ENCODE results near the gene PTPN3.

The PTPN3 gene

DNA sequence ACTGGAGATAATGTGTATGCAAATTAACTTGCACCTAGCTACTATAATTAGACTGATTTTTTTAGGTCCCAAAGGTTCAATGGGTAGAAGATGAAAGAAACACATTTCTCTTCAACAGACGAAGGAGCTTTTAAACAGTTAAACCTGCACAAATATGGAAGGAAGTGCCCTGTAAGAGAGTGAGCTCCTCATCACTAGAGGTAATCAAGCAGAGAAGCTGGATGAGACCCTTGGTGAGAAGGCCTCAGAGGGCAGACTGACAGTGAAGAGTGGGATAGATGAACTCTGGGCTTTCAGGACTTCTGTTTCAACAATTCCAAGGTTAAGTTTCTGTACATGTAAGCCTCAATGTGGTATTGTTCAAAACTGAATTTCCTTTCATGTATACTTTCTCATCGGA, 23.2 kb downstream of the PTPN3 start:
- no peak for DNase-seq

GRCh38 chr9:109474170-109474569, 23.9 kb downstream of the PTPN3 start:
- no peak for DNase-seq

DNA sequence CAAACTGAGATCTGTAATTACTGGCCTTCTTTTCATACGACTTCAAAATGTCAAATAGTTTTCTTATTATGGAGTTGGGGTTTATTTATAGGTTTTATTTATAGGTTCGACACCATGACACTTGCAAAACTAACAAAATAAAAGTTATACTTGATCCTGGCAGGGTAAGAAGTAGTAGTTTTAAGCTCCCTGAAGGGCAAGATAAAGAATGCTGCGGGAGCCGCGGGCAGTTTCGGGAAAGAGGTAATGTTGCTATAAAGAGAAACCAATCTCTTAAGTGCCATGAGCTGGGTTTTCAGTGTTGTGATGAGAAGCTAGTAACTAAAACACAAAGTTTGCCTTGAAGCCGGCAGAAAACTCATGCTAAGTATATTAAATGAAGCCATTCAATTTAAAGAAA, 24.8 kb downstream of the PTPN3 start:
- no peak for DNase-seq

- no peak for DNase-seq
These were observed 26.4 kb downstream of the PTPN3 start for GRCh38 chr9:109471475-109472393.

DNA sequence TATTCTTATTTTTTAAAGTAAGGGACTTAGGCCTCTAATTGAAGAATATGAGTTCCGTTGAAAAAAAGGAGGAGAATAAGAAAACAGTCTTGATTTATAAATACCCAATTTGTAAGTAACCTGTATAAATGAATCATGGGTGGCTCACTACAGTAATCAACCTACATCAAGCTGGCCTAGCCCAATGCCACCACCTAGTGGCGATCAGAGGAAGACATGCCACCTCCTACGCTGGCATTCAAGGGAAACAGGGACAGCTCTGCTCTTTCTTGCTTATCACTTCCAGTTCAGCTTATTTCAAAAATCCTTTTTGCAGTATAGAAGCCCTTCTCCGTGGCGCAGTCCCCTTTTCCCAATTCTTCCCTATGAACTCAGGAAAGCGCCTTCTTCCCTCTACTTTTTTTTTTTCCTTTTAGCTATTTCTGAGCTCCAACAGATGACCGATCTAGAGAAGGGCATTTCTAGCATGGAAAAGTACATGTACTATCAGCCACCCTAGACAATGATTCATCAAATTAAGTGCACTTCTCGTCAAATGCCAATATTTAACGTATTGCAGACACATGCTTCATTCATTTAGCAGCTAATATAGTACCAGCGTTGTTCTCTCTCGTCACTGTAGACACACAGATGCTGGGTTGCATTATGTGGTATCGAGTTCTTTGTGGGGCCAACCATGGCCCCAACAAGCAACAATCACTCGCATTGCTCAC, 28.3 kb downstream of the PTPN3 start:
- DNase-seq, result peak; percentile 25

- DNase-seq, result no peak
These were observed 29.2 kb downstream of the PTPN3 start for GRCh38 chr9:109468927-109469326.

- DNase-seq, result no peak
These were observed 30.2 kb downstream of the PTPN3 start for GRCh38 chr9:109467936-109468335.

- no peak for DNase-seq
These were observed 31.2 kb downstream of the PTPN3 start for GRCh38 chr9:109466623-109467590.

GRCh38 chr9:109463924-109464625, 34.0 kb downstream of the PTPN3 start:
- DNase-seq, result no peak

GRCh38 chr9:109460576-109460975, 37.5 kb downstream of the PTPN3 start:
- no peak for DNase-seq

- DNase-seq, result no peak
These were observed 38.7 kb downstream of the PTPN3 start for GRCh38 chr9:109459423-109459822.

DNA sequence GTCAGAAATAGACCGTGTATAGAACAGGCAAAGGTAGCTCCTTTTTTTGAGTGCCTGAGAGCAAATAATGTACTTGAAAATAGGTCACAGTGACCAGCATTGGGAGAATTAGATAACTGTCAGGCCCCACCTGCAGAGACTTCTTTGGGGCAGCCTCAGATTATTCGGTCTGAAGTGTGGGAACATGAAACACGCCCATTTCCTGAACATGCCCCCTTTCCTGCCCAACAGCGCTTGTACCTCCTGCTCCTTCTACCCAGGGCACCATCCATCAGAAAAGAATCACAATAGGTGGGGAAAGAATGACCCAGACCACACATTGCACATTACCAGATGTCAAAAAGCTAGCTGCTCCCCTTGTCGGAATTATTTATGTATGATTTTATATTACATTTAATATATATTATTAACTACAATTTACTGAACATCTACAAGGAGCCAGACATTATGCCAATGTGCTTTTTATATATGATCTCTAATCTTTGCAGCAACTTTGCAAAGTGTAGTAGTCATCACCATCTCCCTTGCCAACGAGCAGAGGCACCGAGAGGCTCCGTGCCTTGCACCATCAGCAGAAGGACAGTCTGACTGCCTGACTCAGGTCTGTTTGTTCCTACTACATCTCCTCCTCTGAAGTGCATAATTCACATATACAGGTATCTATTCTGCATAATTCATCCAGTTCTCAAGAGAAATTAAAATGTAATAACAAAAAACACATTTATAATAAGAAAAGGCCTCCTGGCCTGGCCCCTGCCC, 39.5 kb downstream of the PTPN3 start:
- DNase-seq, result no peak

GRCh38 chr9:109456811-109457210, 41.3 kb downstream of the PTPN3 start:
- DNase-seq, result no peak

DNA sequence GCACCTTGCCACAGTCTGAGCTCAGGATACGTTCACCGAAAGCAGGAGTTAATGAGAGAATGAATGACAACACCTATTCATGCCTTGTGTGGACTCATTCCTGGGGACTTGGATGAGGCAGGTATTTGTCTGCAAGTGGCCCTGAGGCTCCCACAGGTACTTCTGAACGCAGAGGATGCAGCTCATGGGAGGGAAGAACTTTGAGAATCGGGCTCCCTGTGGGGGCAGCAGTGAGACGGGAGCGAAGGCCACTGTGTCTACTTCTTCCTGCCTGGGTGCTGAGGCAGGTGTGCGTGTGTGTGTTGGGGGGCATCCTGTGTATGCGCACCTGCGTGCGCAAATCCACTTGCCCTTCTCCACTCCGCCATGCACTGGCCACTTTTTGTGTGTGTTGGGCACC, 42.2 kb downstream of the PTPN3 start:
- DNase-seq, result no peak

DNA sequence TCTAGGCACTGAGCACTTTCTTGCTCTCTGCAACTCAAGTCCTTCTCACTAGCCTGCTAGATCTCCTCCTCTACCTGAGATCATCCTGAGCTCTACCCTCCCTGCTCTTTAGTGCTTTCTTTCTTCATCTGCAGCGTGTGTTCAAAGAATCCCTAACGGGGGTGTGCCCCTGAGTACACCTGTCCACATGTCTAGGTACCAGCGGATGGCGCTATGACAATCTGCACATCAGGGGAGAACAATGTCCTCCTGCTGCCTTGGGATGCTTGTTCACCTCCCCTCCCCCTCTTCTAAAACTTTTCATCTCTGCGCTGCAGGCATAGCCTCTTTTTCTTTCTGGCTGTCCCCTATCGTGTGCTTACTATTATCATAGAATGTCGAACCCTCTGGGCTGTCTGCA, 42.7 kb downstream of the PTPN3 start:
- DNase-seq, result no peak

GRCh38 chr9:109454601-109455155, 43.4 kb downstream of the PTPN3 start:
- no peak for DNase-seq

- DNase-seq, result no peak
These were observed 44.1 kb downstream of the PTPN3 start for GRCh38 chr9:109454041-109454440.

DNA sequence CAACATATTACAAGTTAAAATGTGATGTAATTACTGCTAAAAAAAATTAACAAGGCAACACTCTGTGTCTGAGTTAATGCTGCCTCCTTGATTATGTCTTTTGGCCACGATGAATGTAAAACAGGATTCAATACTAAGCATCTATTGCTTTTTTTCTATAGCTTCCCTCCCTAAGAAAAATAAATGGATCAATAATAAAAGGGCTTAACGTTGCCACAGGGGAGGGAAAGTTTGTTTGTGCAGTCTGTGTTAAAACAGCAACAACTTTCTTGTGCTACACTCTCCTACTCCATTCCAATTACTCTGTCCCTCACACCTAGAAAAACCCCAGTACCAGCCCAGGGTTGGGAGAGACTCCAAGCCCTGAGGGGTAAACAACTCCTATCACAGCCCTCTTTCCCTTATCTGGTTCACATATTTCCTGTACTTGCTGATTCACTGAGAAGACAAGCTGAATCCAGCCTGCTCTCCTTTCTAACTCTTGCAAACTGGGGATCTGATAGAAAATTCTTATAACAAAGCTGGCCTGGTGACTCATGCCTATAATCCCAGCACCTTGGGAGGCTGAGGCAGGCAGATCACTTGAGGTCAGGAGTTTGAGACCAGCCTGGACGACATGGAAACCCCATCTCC, 44.8 kb downstream of the PTPN3 start:
- DNase-seq, result no peak

DNA sequence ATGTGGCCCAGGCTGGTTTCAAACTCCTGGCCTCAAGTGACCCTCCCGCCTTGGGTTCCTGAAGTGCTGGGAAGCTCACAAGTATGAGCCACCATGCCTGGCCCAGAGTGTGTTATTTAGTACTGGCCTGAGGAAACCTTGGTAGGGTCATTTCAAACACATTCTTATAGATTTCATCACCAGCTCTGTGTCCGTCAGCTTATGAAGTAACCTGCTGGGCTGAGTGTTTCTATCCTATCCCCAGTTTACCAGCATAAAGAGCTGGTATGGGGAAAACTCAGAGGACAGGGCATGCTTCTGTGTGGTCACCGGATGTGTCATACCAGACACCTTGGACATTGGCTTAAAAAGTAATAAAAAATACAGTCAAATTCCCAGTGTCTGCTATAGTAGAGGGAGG, 45.3 kb downstream of the PTPN3 start:
- no peak for DNase-seq

- no peak for DNase-seq
These were observed 46.6 kb downstream of the PTPN3 start for GRCh38 chr9:109451311-109452025.
